GM23338 (cell line): ENCODE results near the gene TGFBR3.

Experiments
- CREB1 ChIP-seq: fragments of 250-450 bp; sonication (Bioruptor Pico); IDR thresholded peaks from 2 replicates; pipeline ENCODE4 v1.5.0; 2020; ENCODE audit warnings: low read depth, mild to moderate bottlenecking, moderate library complexity
- CTCF ChIP-seq, 2 experiments: fragments of 200-600 bp in 1 of 2; sonication (generic) in 1 of 2; conservative IDR thresholded peaks; 2 replicates each; pipeline versions ENCODE4 v1.5.1 to v1.6.1; 2016 to 2017; ENCODE audit warnings: antibody characterized with exemption in 2 of 2, low read depth in 2 of 2, mild to moderate bottlenecking in 2 of 2, moderate library complexity in 1 of 2
- EZH2 ChIP-seq: fragments of 200-600 bp; sonication (generic); IDR thresholded peaks from one replicate; pipeline ENCODE4 v1.8.0; 2017; ENCODE audit warnings: antibody characterized with exemption, mild to moderate bottlenecking, low read depth; ENCODE audit not compliant: unreplicated experiment
- EZH2phosphoT487 ChIP-seq: fragments of 200-600 bp; sonication (generic); IDR thresholded peaks from one replicate; pipeline ENCODE4 v1.8.1; 2018; ENCODE audit warnings: antibody characterized with exemption; ENCODE audit not compliant: unreplicated experiment
- POLR2AphosphoS5 ChIP-seq: IDR thresholded peaks from 2 replicates; pipeline ENCODE4 v1.6.1; 2016; ENCODE audit warnings: antibody characterized with exemption, low read depth
- ZNF114 ChIP-seq: fragments of 250-450 bp; sonication (Bioruptor Pico); IDR thresholded peaks from 2 replicates; pipeline ENCODE4 v1.5.0; 2020; ENCODE audit warnings: mild to moderate bottlenecking, moderate library complexity

- TF ChIP-seq CTCF (conservative IDR thresholded peaks at IDR 0.05; ENCODE audit: low read depth in 2 of 2) (no peak; a peak in 1 of 4 replicates), EZH2 (no peak), CREB1 (CRISPR knock-in tag) (no peak), POLR2AphosphoS5 (no peak), ZNF114 (CRISPR knock-in tag) (no peak), EZH2phosphoT487 (no peak)
These were observed 11.1 kb upstream of the TGFBR3 start for GRCh38 chr1:91897016-91897415.
